BLaER1 treated with 17β-estradiol and CSF1 and Interleukin-3, amounts not matched to agents 10 nM and 100 nM (cell line): ENCODE data around the gene ZNF701.
"Not testable (repeated sequence)": the region's sequence is repeated elsewhere in the genome, so short reads cannot be mapped to it uniquely, and the experiment has no call there.

Experiments used
- H3K27ac ChIP-seq, 11 experiments: shearing (Covaris generic); formaldehyde crosslinking; 2 replicates each; pipeline ENCODE4 v1.8.1; 2022
- H3K27me3 ChIP-seq, 11 experiments: shearing (Covaris generic); formaldehyde crosslinking; 2 replicates each; pipeline ENCODE4 v1.8.1; 2022
- H3K36me3 ChIP-seq, 11 experiments: shearing (Covaris generic); formaldehyde crosslinking; 2 replicates each; pipeline ENCODE4 v1.8.1; 2022
- H3K4me1 ChIP-seq, 10 experiments: shearing (Covaris generic); formaldehyde crosslinking; 2 replicates each; pipeline ENCODE4 v1.8.1; 2022
- H3K4me2 ChIP-seq, 11 experiments: shearing (Covaris generic); formaldehyde crosslinking; 2 replicates each; pipeline ENCODE4 v1.8.1; 2022
- H3K4me3 ChIP-seq, 10 experiments: shearing (Covaris generic); formaldehyde crosslinking; 2 replicates each; pipeline ENCODE4 v1.8.1; 2022
- H3K9ac ChIP-seq, 11 experiments: shearing (Covaris generic); formaldehyde crosslinking; 2 replicates each; pipeline ENCODE4 v1.8.1; 2022
- H3K9me3 ChIP-seq, 11 experiments: shearing (Covaris generic); formaldehyde crosslinking; replicated peaks in 1 of 11; 2 replicates each; pipeline ENCODE4 v1.8.1; 2022
- H4K20me1 ChIP-seq, 11 experiments: shearing (Covaris generic); formaldehyde crosslinking; 2 replicates each; pipeline ENCODE4 v1.8.1; 2022
- Cebpa-rat ChIP-seq, 11 experiments: shearing (Covaris generic); IDR thresholded peaks; 2 replicates each; pipeline ENCODE4 v1.8.1; 2022

Gene ZNF701

DNA sequence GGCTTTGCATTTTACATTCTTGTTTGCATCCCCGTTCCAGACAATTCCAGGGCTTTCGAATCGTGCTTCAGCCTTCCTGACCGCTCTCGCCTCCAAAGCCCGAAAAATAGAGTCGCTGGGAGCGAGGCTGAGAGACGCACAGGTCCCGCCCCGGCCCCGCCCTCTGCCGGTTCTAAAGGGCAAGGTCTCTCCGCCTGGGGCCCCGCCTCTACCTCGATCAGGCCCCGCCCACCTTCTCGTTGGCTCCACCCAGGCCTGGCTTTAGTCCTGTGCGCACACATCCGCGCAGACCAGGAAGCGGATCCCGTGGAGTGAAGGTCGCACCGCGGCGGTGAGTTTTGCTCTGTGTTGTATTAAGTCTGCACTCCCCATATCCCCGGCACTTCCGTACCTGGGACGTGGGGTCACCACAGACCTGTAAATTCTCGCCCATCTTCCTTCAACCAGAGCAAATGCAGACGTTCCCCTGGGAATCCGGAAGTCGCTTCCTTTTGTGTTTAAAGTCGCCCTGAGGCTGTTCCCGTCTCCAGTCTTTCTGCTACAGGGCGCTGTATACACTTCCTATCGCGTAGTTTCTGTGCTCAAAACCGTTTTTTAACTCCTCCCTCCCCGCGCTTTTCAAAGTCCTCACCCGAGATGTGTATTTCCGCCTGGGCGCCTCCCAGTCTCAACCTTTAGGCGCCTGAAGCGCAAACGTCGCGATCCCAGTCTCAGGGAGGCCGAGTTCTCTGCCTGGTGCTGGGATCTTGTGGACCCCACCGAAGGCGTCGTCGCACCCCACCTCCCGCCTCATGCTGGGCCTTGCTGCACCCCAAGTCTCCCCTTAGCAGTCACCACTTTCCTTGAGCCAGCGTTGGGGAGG lies at the start of gene ZNF701:
TSS of gene ZNF701 (plus strand) at position 288 of the 862 bp plus-strand sequence. CDS start 3,861 bp downstream, outside the sequence.
- H3K4me3 ChIP-seq = peak within 1 kb of the TSS; percentile 73 to 92 (median 78)
- peak within 1 kb of the TSS; percentile 85 to 98 (median 94) for H3K4me2 ChIP-seq

DNA sequence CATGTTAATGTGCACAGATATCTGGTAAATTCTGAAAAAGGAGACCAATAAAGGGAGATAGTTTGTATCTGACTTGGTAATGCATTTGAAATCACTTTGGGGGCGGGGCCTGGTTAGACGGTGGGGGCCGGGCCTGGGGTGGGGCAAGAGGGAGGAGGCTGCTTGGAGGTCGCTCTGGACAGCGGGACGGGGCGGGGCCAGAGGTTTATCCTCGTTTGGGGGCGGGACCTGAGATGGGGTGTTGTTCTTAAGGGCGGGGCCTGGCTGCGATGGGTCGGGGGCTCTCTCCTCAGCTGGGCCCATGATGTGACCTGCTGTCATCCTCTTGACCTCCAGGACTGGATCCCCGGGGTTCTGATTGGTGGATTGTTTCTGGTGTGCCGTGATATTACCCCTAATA lies 47.5 kb upstream of the ZNF701 start:
- H3K4me1 ChIP-seq = peaks cover 0 to 6% (median 0%) of the 10 kb centered on the region in 10 experiments; a peak in 2 of 20 replicates
- no peak overlapping the region for H3K27ac ChIP-seq
- H3K9ac ChIP-seq = no peak overlapping the region
- H3K4me3 ChIP-seq = no peak overlapping the region
- peaks cover 31 to 88% (median 55%) of the 10 kb centered on the region in 11 experiments for H3K9me3 ChIP-seq
- no peaks in the 10 kb centered on the region for H3K36me3 ChIP-seq
- no peaks in the 10 kb centered on the region for H3K27me3 ChIP-seq
- H4K20me1 ChIP-seq = no peaks in the 10 kb centered on the region
- no peak for TF ChIP-seq Cebpa-rat (IDR thresholded peaks at IDR 0.05)
- H3K4me2 ChIP-seq = no peak overlapping the region

More for the DNA sequence above, at the start of gene ZNF701:
- H3K9me3 ChIP-seq = peaks cover 0 to 80% (median 20%) of the 10 kb centered on the region in 11 experiments; a peak in 17 of 22 replicates
- H3K36me3 ChIP-seq = peaks cover 35 to 67% (median 46%) of the 10 kb centered on the region in 11 experiments
- H3K27ac ChIP-seq = peak within 1 kb of the TSS; percentile 88 to 97 (median 93)
- peaks cover 0 to 5% (median 0%) of the 10 kb centered on the region in 11 experiments; a peak in 4 of 22 replicates for H4K20me1 ChIP-seq
- no peaks in the 10 kb centered on the region for H3K27me3 ChIP-seq
- TF ChIP-seq Cebpa-rat (IDR thresholded peaks at IDR 0.05) = no peak
- peaks cover 14 to 19% (median 18%) of the 10 kb centered on the region in 10 experiments; a peak in 18 of 20 replicates for H3K4me1 ChIP-seq
- H3K9ac ChIP-seq = peak within 1 kb of the TSS; percentile 86 to 94 (median 91)

DNA sequence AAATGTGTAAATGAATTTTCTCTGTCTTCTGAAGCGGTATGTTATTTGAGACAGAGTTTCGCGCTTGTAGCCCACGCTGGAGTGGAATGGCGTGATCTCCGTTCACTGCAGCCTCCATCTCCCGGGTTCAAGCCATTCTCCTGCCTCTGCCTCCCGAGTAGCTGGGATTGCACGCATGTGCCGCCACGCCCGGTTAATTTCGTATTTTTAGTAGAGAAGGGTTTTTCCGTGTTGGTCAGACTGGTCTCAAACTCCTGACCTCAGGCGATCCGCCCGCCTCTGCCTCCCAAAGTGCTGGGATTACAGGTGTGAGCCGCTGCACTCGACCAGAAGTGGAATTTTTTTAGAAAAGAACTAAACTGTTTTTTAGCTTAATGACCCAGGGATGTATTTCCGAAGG lies 46.0 kb upstream of the ZNF701 start:
- Histone ChIP-seq H3K9ac (no peak overlapping the region), H3K36me3 (0 out of 22 replicates have a peak, but pooled peaks cover 0 to 2% (median 0%) of the 10 kb centered on the region in 11 experiments), H3K9me3 (peaks cover 31 to 75% (median 48%) of the 10 kb centered on the region in 11 experiments), H4K20me1 (no peaks in the 10 kb centered on the region), H3K4me1 (peaks cover 8 to 17% (median 10%) of the 10 kb centered on the region in 10 experiments), H3K27me3 (no peaks in the 10 kb centered on the region), H3K27ac (no peak overlapping the region), H3K4me3 (no peak overlapping the region), H3K4me2 (no peak overlapping the region)
- TF ChIP-seq Cebpa-rat (IDR thresholded peaks at IDR 0.05) = no peak

DNA sequence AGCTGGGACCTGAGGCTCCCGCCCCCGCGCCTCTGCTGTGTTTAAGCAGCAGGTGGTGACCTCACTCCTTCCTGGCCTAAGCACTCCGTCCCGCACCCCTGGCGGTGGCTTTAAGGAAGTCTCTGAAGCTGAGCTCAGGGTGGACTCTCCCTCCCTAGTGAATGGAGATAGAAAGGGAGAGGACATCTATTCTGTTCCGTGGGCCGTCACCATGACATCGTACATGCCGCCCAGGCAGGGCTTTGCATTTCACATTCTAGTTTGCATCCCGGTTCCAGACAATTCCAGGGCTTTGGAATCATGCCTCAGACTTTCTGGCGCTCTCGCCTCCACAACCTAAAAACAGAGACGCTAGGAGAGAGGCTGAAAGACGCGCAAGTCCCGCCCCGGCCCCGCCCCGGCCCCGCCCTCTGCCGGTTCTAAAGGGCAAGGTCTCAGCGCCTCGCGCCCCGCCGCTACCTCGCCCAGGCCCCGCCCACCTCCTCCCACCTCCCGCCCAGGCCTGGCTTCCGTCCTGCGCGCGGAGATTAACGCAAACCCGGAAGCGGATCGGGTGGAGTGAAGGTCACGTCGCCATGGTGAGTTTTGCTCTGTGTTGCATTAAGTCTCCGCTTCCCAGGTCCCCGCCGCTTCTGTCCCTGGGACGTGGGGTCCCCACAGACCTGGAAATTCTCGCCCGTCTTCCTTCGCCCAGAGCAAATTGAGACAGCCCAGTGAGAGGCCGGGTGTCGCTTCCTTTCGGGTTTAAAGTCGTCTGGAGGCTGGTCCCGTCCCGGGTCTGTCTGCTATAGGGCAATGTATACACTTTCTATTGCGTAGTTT lies 42.7 kb upstream of the ZNF701 start, which contains the start of gene ZNF808:
TSS of gene ZNF808 (plus strand) at position 535 of the 822 bp plus-strand sequence. CDS start 15,617 bp downstream, outside the sequence.
- peak within 1 kb of the TSS; percentile 86 to 97 (median 93) for H3K27ac ChIP-seq
- H3K27me3 ChIP-seq = no peaks in the 10 kb centered on the region
- H3K4me3 ChIP-seq = peak within 1 kb of the TSS; percentile 72 to 98 (median 90)
- H4K20me1 ChIP-seq = peaks cover 0 to 7% (median 0%) of the 10 kb centered on the region in 11 experiments; a peak in 3 of 22 replicates
- peak within 1 kb of the TSS; percentile 90 to 98 (median 96) for H3K9ac ChIP-seq
- H3K36me3 ChIP-seq = peaks cover 0 to 21% (median 8%) of the 10 kb centered on the region in 11 experiments; a peak in 13 of 22 replicates
- peak within 1 kb of the TSS; percentile 85 to 99 (median 97) for H3K4me2 ChIP-seq
- H3K4me1 ChIP-seq = peaks cover 11 to 28% (median 24%) of the 10 kb centered on the region in 10 experiments
- H3K9me3 ChIP-seq = peaks cover 31 to 60% (median 39%) of the 10 kb centered on the region in 11 experiments
- no peak for TF ChIP-seq Cebpa-rat (IDR thresholded peaks at IDR 0.05)

DNA sequence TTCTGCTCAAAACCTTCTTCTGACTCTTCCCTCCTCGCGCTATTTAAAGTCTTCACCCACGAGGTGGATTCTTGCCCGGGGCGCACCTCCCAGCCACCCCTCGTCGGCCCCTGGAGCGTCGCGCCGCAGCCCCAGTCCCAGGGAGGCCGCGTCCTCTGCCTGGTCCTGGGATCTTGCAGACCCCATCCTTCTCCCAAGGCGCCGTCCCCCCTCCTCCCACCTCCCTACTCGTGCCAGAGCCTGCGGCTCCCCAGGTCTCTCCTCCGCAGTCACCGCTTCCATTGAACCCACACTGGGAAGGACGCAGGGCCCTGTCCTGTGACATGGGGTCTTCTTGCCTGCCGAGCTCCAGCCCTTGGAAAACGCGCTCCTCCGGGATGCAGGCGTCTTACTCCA lies 42.1 kb upstream of the ZNF701 start:
- Histone ChIP-seq H3K27ac (peak overlapping the region; percentile 86 to 97 (median 93)), H3K4me2 (peak overlapping the region; percentile 85 to 99 (median 97)), H4K20me1 (peaks cover 0 to 7% (median 0%) of the 10 kb centered on the region in 11 experiments; a peak in 3 of 22 replicates), H3K4me1 (peaks cover 11 to 29% (median 25%) of the 10 kb centered on the region in 10 experiments), H3K27me3 (no peaks in the 10 kb centered on the region), H3K9me3 (peaks cover 28 to 55% (median 35%) of the 10 kb centered on the region in 11 experiments), H3K9ac (peak overlapping the region; percentile 90 to 98 (median 96)), H3K36me3 (peaks cover 1 to 26% (median 12%) of the 10 kb centered on the region in 11 experiments; a peak in 21 of 22 replicates), H3K4me3 (peak overlapping the region; percentile 72 to 98 (median 90))
- no peak for TF ChIP-seq Cebpa-rat (IDR thresholded peaks at IDR 0.05)

DNA sequence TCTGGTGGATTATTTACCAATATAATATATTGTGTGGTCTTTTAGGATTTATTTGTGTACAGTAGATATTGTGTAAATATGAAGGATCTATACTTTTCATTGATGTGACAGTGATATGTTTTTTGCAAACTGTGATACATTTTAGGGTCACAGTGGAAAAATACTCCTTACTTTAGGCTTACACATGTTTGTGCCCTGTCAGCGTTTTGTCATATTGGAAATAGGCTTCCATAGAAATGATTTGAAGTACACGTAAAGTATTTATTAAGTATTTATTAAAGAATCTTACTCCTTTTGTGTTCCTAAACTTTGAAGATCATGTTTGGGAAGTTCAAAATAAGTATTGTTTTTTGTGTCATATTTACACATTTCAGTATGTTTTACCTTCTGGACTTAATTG lies 37.6 kb upstream of the ZNF701 start:
- TF ChIP-seq Cebpa-rat (IDR thresholded peaks at IDR 0.05) = no peak
- peaks cover 33 to 68% (median 56%) of the 10 kb centered on the region in 10 experiments for H3K4me1 ChIP-seq
- H3K4me2 ChIP-seq = no peak overlapping the region
- no peaks in the 10 kb centered on the region for H3K27me3 ChIP-seq
- H3K36me3 ChIP-seq = peaks cover 14 to 39% (median 24%) of the 10 kb centered on the region in 11 experiments
- H3K9ac ChIP-seq = no peak overlapping the region
- H3K27ac ChIP-seq = peak overlapping the region in 1 of 11 experiments; percentile 94; a peak in 1 of 22 replicates
- H4K20me1 ChIP-seq = peaks cover 0 to 21% (median 0%) of the 10 kb centered on the region in 11 experiments; a peak in 6 of 22 replicates
- H3K9me3 ChIP-seq = peaks cover 0 to 37% (median 1%) of the 10 kb centered on the region in 11 experiments; a peak in 10 of 22 replicates
- no peak overlapping the region for H3K4me3 ChIP-seq

DNA sequence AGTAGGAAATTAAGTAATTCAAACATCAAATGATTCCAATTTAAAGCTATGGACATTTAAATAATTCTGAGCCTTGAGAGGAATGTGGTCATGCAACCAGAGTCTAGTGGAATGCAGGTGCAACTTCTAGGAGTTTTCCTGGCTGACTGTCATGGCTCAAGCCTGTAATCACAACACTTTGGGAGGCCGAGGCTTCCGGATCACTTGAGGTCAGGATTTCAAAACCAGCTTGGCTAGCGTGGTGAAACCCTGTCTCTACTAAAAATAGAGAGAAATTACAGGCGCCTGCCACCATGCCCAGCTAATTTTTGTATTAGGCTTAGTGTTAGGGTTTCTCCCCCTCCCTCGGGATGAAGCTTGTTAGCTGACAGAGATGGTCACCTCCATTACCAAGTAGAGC lies 36.2 kb upstream of the ZNF701 start:
- Histone ChIP-seq H3K9ac (peak overlapping the region in 7 of 11 experiments; percentile 40 to 93 (median 89); a peak in 11 of 22 replicates), H3K4me3 (no peak overlapping the region), H4K20me1 (peaks cover 0 to 21% (median 0%) of the 10 kb centered on the region in 11 experiments; a peak in 6 of 22 replicates), H3K36me3 (peaks cover 14 to 49% (median 36%) of the 10 kb centered on the region in 11 experiments), H3K9me3 (peaks cover 10 to 51% (median 15%) of the 10 kb centered on the region in 11 experiments; a peak in 17 of 22 replicates), H3K4me2 (peak overlapping the region in 10 of 11 experiments; percentile 16 to 98 (median 95); a peak in 18 of 22 replicates), H3K27me3 (no peaks in the 10 kb centered on the region), H3K4me1 (peaks cover 26 to 74% (median 55%) of the 10 kb centered on the region in 10 experiments), H3K27ac (peak overlapping the region in 8 of 11 experiments; percentile 42 to 95 (median 89); a peak in 17 of 22 replicates)
- peak in 2 of 11 experiments; percentile 21 to 26; a peak in 1 of 22 replicates for TF ChIP-seq Cebpa-rat (IDR thresholded peaks at IDR 0.05)

DNA sequence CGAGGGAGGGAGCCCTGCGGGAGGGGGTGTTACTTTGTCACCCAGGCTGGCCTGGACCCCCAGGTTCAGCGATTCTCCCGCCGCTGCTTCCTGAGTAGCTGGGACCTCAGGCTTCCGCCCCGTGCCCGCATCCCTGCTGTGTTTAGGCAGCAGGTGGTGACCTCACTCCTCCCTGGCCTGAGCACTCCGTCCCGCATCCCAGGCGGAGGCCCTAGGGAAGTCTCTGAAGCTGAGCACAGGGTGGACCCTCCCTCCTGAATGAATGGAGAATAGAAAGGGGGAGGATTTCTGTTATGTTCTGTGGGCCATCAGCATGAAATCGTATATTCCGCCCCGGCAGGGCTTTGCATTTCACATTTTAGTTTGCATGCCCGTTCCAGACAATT lies 34.7 kb upstream of the ZNF701 start:
- peaks cover 22 to 69% (median 45%) of the 10 kb centered on the region in 10 experiments for H3K4me1 ChIP-seq
- peaks cover 0 to 27% (median 0%) of the 10 kb centered on the region in 11 experiments; a peak in 7 of 22 replicates for H4K20me1 ChIP-seq
- peak overlapping the region; percentile 71 to 87 (median 74) for H3K4me3 ChIP-seq
- H3K27ac ChIP-seq = peak overlapping the region in 10 of 11 experiments; percentile 54 to 95 (median 88); a peak in 20 of 22 replicates
- peaks cover 24 to 59% (median 29%) of the 10 kb centered on the region in 11 experiments; a peak in 21 of 22 replicates for H3K9me3 ChIP-seq
- peak overlapping the region; percentile 92 to 99 (median 96) for H3K4me2 ChIP-seq
- peak overlapping the region; percentile 68 to 93 (median 89); a peak in 21 of 22 replicates for H3K9ac ChIP-seq
- H3K27me3 ChIP-seq = not testable (repeated sequence)
- H3K36me3 ChIP-seq = peaks cover 25 to 57% (median 47%) of the 10 kb centered on the region in 11 experiments
